GM19351 (cell line): Measurements from ENCODE around the gene MSANTD3.
"Not testable (repeated sequence)": the region's sequence is repeated elsewhere in the genome, so short reads cannot be mapped to it uniquely, and the experiment has no call there.

Experiments
- ATAC-seq: cut with Tn5 transposase; IDR thresholded peaks from one replicate; pipeline ENCODE4 v1.9.1; 2021; ENCODE audit warnings: mild to moderate bottlenecking, moderate library complexity; ENCODE audit not compliant: unreplicated experiment

Gene MSANTD3, protein sequence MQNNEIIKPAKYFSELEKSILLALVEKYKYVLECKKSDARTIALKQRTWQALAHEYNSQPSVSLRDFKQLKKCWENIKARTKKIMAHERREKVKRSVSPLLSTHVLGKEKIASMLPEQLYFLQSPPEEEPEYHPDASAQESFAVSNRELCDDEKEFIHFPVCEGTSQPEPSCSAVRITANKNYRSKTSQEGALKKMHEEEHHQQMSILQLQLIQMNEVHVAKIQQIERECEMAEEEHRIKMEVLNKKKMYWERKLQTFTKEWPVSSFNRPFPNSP

GRCh38 chr9:100426530-100427365, at the start of gene MSANTD3:
TSS of gene MSANTD3 (plus strand) at chr9:100427143. CDS start at chr9:100441939, 14,796 bp downstream.
- peak; percentile 75 for ATAC-seq

DNA sequence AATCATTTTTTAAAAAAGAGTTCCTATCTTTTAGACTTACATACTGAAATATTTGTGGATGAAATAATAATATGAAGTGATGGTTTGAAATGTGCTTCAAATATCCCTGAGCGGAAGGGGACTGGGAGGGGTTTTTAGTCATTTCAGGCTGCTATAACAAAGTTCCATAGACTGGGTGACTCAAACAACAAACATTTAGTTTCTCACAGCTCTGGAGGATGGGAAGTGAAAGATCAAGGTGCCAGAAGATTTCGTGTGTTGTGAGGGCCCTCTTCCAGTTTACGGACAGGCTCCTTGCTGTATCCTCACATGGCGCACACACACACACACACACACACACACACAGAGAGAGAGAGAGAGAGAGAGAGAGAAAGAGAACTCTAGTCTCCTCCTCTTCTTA, 47.1 kb upstream of the MSANTD3 start:
- ATAC-seq: no peak

DNA sequence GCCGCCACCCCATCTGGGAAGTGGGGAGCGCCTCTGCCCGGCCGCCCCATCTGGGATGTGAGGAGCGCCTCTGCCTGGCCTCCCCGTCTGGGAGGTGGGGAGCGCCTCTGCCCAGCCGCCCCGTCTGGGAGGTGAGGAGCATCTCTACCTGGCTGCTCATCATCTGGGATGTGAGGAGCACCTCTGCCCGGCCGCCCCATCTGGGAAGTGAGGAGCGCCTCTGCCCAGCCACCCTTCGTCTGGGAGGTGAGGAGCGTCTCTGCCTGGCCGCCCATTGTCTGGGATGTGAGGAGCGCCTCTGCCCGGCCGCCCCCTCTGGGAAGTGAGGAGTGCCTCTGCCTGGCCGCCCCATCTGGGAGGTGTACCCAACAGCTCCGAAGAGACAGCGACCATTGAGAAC, 34.0 kb upstream of the MSANTD3 start:
- not testable (repeated sequence) for ATAC-seq

DNA sequence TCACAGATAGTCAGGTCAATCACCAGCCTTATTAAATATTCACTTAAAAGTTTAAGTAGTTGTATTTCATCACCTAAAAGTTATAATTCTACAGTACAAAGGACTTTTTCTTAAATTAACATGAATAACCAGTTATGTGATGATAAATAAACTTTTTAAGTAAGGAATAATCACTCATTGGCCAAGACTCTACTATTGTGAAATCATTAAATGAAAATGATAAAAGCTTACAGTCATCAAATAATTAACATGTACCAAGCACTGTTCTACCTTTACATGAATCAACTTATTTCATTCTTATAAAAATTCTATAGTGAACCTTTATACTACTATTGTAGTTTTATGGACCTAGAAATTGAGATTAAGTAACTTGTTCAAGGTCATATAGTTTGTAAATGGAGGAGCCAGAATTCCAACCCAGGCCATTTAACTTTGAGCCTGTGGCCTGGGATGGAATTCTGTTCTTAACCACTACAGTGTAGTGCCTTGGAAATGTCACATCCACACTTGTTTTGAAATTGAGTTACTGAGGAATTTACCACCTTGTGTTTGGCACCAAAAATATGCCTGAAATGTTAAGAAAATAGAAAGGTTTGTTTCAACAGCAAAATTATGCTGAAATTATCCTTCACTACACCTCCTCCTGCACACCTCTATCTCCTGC, 32.8 kb upstream of the MSANTD3 start:
- no peak for ATAC-seq

- no peak for ATAC-seq
Observed at GRCh38 chr9:100394816-100395215, 32.1 kb upstream of the MSANTD3 start.

GRCh38 chr9:100396769-100397168, 30.2 kb upstream of the MSANTD3 start:
- ATAC-seq: no peak

DNA sequence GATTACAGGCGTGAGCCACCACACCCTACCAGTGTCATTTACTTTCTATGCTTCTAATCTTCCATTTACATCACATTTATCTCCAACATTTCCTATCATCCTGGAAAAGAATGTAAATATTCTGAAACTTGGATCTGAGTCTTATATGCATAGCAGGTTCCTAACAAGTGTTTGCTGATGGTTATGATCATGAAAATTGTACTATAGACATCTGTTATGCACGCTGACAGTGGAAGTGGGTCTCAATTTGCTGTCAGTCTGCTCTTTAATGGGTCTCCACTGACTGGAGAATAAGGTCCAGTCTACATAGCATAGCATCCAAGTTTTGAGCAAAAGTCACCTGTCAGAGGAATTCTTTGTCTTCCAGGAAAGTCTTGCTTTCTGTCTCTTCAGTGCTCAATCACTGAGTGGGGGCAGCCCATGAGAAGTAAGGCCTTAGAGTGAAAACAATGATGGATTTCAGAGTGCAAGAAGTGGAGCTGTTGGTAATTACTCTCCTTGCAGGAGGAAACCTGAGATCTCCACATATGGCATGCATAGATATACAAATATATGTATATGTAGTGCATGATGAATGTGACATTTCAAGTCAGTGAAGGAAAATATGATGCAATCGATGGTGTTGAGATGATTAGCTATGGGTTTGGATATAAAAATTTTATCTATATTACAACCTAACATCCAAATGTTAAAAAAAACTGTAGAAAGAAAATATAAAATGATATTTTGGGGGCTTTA, 29.2 kb upstream of the MSANTD3 start:
- ATAC-seq: no peak

DNA sequence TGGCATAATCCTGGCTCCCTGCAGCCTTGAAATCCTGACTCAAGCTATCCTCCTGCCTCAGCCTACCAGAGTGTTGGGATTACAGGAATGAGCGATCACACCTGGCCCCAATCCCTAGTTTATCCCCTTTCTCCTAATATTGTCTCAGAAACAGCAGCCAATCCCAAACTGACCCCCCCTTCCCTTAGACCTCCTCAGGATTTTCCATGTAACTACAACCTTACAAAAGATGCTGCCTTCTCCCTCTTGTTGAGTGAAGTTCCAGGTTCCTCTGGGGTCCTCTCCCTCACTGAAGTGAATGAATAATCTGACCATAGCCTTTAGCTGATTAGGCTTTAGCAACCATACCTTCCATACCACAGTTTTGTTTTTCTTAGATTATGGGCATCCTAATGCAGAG, 25.9 kb upstream of the MSANTD3 start:
- no peak for ATAC-seq

DNA sequence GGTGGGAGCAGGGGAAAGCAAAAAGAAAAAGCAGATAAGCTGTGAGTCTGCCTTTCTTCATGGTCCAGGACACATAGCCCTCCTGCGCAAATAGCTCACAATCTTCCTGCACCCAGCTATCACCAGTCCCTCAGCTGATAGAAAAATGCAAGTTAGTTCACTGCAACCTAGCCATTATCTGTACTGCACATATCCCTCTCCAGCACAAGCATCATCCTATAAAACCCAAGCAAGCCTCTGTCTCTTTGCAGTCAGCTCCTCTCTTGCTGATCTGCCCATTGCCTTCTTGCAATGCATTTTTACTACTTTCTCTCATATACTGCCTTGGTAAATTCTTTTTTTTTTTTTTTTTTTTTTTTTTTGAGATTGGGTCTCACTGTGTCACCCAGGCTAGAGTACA, 20.0 kb upstream of the MSANTD3 start:
- ATAC-seq: no peak

- ATAC-seq: no peak
Observed at GRCh38 chr9:100408546-100409175, 18.3 kb upstream of the MSANTD3 start.

DNA sequence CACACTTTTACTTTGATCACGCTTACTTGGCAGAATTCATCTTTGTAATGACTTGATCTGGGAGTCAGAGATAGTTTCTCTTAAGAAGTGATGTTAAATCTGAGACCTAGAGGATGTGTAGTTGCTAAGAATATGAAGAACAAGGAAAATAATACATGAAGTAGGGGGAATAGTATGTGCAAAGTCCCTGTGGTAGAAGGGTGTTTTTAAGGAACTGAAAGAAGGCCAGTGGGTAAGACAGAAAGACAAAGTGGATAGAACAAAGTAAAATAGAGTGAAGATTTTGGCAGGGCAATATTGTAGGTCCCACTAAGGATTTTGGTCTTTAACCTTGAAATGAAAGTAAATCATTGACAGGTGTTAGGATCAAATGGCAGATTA, 17.8 kb upstream of the MSANTD3 start:
- ATAC-seq: no peak

DNA sequence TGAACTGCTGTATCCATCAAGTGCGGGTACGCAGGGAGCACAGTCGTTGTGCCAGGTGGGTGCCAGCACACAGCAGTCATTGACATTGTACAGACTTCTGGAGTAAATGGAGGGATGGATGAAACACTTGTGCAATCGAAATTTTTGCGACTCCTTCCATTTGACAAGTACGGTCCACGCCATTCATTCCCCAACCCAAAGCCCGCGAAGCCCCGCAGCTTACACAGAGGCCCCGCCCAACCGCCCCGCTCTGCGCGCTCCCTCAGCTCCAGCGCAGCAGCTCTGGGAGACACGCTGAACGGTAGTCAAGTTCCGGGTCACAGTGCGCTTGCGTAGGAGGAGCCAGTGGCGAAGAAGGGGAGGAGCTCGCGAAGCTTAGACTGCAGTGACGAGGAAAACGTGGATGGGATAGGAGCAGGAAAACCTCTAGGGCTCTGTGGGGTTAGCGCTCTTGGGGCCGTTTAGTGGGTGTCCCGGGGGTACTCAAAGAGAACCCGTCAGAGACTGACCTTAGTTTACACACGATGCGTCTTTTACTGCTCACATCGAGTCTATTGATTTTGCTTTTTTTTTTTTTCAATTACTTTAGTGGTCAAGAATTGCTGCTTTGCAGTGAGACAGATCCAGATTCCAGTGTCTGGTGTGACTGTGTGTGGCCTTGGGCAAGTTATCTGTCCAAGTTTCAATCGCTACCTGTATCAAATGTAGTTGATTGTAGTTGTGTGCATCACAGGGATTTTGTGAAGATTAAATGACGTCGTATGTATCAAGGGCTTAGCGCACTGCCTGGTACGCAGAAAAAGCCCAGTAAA, 15.3 kb upstream of the MSANTD3 start:
- ATAC-seq: peak; percentile 99

- ATAC-seq: no peak
Observed at GRCh38 chr9:100413839-100414420, 13.0 kb upstream of the MSANTD3 start.

DNA sequence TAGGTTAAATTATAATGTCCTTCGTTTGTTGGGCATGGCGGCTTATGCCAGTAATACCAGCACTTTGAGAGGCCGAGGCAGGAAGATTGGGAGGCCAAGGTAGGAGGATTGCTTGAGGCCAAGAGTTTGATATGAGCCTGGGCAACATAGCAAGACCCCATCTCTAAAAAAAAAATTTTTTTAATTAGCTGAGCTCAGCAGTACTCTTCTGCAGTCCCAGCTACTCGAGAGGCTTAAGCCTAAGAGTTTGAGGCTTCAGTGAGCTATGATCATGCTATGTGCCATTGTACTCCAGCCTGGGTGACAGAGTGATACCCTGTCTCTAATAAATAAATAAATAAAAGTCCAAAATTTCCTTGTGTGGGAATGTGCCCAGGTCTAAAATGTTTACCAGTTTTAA, 9.1 kb upstream of the MSANTD3 start:
- ATAC-seq: no peak

GRCh38 chr9:100419166-100419565, 7.8 kb upstream of the MSANTD3 start:
- ATAC-seq: no peak

DNA sequence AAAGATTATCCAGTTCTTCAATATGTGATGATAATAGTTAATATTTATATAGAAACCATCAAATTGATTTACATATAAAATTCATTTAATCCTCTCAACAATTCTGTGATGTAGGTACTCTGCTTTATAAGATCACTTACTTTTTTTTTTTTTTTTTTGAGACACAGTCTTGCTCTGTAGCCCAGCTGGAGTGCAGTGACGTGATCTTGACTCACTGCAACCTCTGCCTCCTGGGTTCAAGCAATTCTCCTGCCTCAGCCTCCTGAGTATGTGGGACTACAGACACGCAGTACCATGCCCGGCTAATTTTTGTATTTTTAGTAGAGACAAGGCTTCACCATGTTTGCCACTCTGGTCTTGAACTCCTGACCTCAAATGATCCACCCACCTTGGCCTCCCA, 5.8 kb upstream of the MSANTD3 start:
- ATAC-seq: not testable (repeated sequence)

- ATAC-seq: no peak
Observed at GRCh38 chr9:100425758-100426157, 1.2 kb upstream of the MSANTD3 start.

GRCh38 chr9:100426189-100426529, 784 bp upstream of the MSANTD3 start:
- ATAC-seq: no peak
